HepG2 (cell line): Measurements from ENCODE around the gene PCBD1.

ENCODE experiments used
- CBX5 ChIP-seq: sonication (generic); formaldehyde crosslinking; IDR thresholded peaks from 2 replicates; pipeline ENCODE4 v1.4.0; 2020; ENCODE audit warnings: missing genetic modification reagents, borderline replicate concordance
- TBP ChIP-seq: sonication (generic); formaldehyde crosslinking; IDR thresholded peaks from 2 replicates; pipeline ENCODE4 v1.5.0; 2020; ENCODE audit warnings: missing genetic modification reagents
- TF ChIP-seq, protein P1 (sequence below): sonication (generic); formaldehyde crosslinking; IDR thresholded peaks from 2 replicates; pipeline ENCODE4 v1.5.1; 2020; ENCODE audit warnings: missing genetic modification reagents, mild to moderate bottlenecking, borderline replicate concordance

DNA sequence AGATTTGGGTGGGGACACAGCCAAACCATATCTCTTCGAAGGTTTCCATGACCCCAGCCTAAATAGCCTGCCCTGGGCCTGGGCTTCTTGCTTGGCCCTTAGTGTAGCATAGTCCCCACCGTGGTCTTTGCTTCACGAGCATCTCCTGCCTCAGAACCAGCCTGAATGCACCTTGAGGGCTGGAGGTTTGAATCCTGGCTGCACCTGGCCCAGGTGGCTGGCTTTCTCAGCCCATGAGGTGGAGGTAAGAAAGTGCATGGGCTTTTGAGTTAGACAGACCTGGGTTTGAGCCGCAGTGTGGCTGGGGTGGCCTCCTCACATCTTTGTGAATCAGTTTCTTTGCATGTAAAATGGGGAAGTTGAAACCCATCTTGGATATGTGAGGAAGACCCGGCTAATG is 24.2 kb upstream of the PCBD1 start:
- no peak for TF ChIP-seq CBX5 (CRISPR knock-in tag)
- TF ChIP-seq TBP (CRISPR knock-in tag), result no peak
- TF ChIP-seq, protein P1, sequence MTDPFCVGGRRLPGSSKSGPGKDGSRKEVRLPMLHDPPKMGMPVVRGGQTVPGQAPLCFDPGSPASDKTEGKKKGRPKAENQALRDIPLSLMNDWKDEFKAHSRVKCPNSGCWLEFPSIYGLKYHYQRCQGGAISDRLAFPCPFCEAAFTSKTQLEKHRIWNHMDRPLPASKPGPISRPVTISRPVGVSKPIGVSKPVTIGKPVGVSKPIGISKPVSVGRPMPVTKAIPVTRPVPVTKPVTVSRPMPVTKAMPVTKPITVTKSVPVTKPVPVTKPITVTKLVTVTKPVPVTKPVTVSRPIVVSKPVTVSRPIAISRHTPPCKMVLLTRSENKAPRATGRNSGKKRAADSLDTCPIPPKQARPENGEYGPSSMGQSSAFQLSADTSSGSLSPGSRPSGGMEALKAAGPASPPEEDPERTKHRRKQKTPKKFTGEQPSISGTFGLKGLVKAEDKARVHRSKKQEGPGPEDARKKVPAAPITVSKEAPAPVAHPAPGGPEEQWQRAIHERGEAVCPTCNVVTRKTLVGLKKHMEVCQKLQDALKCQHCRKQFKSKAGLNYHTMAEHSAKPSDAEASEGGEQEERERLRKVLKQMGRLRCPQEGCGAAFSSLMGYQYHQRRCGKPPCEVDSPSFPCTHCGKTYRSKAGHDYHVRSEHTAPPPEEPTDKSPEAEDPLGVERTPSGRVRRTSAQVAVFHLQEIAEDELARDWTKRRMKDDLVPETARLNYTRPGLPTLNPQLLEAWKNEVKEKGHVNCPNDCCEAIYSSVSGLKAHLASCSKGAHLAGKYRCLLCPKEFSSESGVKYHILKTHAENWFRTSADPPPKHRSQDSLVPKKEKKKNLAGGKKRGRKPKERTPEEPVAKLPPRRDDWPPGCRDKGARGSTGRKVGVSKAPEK (CRISPR knock-in tag), result no peak
